Esophagus muscularis mucosa (tissue), 3 donors: ENCODE results near the gene DPP9.

Source experiments
- CTCF ChIP-seq, 3 experiments: fragments of 200-600 bp in 2 of 3; fragments of 450-650 bp in 1 of 3; sonication (generic) in 2 of 3; IDR thresholded peaks; one replicate each; pipeline ENCODE4 v1.5.1; 2017 to 2019; ENCODE audit warnings: antibody characterized with exemption in 3 of 3, mild to moderate bottlenecking in 2 of 3, moderate library complexity in 1 of 3
- POLR2A ChIP-seq: fragments of 450-650 bp; IDR thresholded peaks from one replicate; pipeline ENCODE4 v1.6.1; 2017; ENCODE audit warnings: antibody characterized with exemption, moderate library complexity, mild to moderate bottlenecking, low read depth
- POLR2AphosphoS5 ChIP-seq, 2 donors: sonication (generic); formaldehyde crosslinking; IDR thresholded peaks; one replicate each; pipeline ENCODE4 v1.6.1; 2017; ENCODE audit warnings: antibody characterized with exemption in 2 of 2

GRCh38 chr19:4673726-4674125 is 49.9 kb downstream of the DPP9 start:
- TF ChIP-seq CTCF (IDR thresholded peaks at IDR 0.05) (no peak), POLR2AphosphoS5 (IDR thresholded peaks at IDR 0.05) (no peak), POLR2A (no peak)
